ENCODE measurements around the gene TMEM61. TPM values are rescaled to one million over a fixed set of nuclear protein-coding genes. Genes with fewer than 3 reads are reported as not detected.

TMEM61 gene
- total and polyA plus RNA-seq, 2 donors (not counting 1 experiment from before 2014, with no cell fraction given) = not detected

- H3K4me3 ChIP-seq (replicated peaks in 1 of 4; ENCODE audit: control extremely low read depth in 1 of 4, insufficient read depth in 1 of 4, low read depth in 3 of 4, low read length in 4 of 4) = no peak overlapping the region
- H3K4me1 ChIP-seq (ENCODE audit: control insufficient read depth, extremely low read depth, insufficient read depth, low read length) = peaks cover 2% of the 10 kb centered on the region
- no peaks in the 10 kb centered on the region for H3K79me2 ChIP-seq (ENCODE audit: control insufficient read depth, insufficient read depth, low read length)
- H3K9me3 ChIP-seq (ENCODE audit: control insufficient read depth, insufficient read depth, low read depth, low read length) = no peaks in the 10 kb centered on the region
- no peak overlapping the region for H3K4me2 ChIP-seq (ENCODE audit: extremely low read depth, insufficient read depth, low read length)
- H3K27ac ChIP-seq (ENCODE audit: insufficient read depth, low read length) = no peak overlapping the region
- H4K20me1 ChIP-seq (ENCODE audit: control insufficient read depth, extremely low read depth, insufficient read depth, low read length) = no peaks in the 10 kb centered on the region
- no peak overlapping the region for H2AFZ ChIP-seq (ENCODE audit: low read length)
- DNase-seq (ENCODE audit: low read depth in 2 of 2) = no peak
- H3K9ac ChIP-seq (ENCODE audit: insufficient read depth, low read length) = no peak overlapping the region
- TF ChIP-seq EZH2 (IDR thresholded peaks at IDR 0.05; ENCODE audit: low read length, missing control alignments) (no peak), CTCF (conservative IDR thresholded peaks at IDR 0.05 in 1 of 2, IDR thresholded peaks at IDR 0.05 in 1 of 2; ENCODE audit: low read depth in 1 of 2, low read length in 2 of 2) (no peak)
- H3K36me3 ChIP-seq (ENCODE audit: control insufficient read depth, insufficient read depth, low read length) = no peaks in the 10 kb centered on the region
- peaks cover 38% of the 10 kb centered on the region for H3K27me3 ChIP-seq (ENCODE audit: control insufficient read depth, insufficient read depth, low read length)
Observed at GRCh38 chr1:54993140-54993539, 12.7 kb downstream of the TMEM61 start.

- no peak overlapping the region for H3K4me3 ChIP-seq (replicated peaks in 1 of 4; ENCODE audit: control extremely low read depth in 1 of 4, insufficient read depth in 1 of 4, low read depth in 3 of 4, low read length in 4 of 4)
- no peaks in the 10 kb centered on the region for H3K9me3 ChIP-seq (ENCODE audit: control insufficient read depth, insufficient read depth, low read depth, low read length)
- peaks cover 2% of the 10 kb centered on the region for H3K4me1 ChIP-seq (ENCODE audit: control insufficient read depth, extremely low read depth, insufficient read depth, low read length)
- no peak for DNase-seq (ENCODE audit: low read depth in 2 of 2)
- H3K27me3 ChIP-seq (ENCODE audit: control insufficient read depth, insufficient read depth, low read length) = peaks cover 39% of the 10 kb centered on the region
- H3K79me2 ChIP-seq (ENCODE audit: control insufficient read depth, insufficient read depth, low read length) = no peaks in the 10 kb centered on the region
- H3K9ac ChIP-seq (ENCODE audit: insufficient read depth, low read length) = no peak overlapping the region
- TF ChIP-seq CTCF (conservative IDR thresholded peaks at IDR 0.05 in 1 of 2, IDR thresholded peaks at IDR 0.05 in 1 of 2; ENCODE audit: low read depth in 1 of 2, low read length in 2 of 2) = no peak
- no peak for TF ChIP-seq EZH2 (IDR thresholded peaks at IDR 0.05; ENCODE audit: low read length, missing control alignments)
- no peak overlapping the region for H2AFZ ChIP-seq (ENCODE audit: low read length)
- H3K4me2 ChIP-seq (ENCODE audit: extremely low read depth, insufficient read depth, low read length) = no peak overlapping the region
- no peaks in the 10 kb centered on the region for H4K20me1 ChIP-seq (ENCODE audit: control insufficient read depth, extremely low read depth, insufficient read depth, low read length)
- no peaks in the 10 kb centered on the region for H3K36me3 ChIP-seq (ENCODE audit: control insufficient read depth, insufficient read depth, low read length)
- no peak overlapping the region for H3K27ac ChIP-seq (ENCODE audit: insufficient read depth, low read length)
Observed at GRCh38 chr1:54994355-54994990, 14.0 kb downstream of the TMEM61 start.

GRCh38 chr1:54995013-54995760 lies 14.8 kb downstream of the TMEM61 start:
- Histone ChIP-seq H3K27ac (ENCODE audit: insufficient read depth, low read length) (no peak overlapping the region), H3K9me3 (ENCODE audit: control insufficient read depth, insufficient read depth, low read depth, low read length) (no peaks in the 10 kb centered on the region), H3K4me3 (replicated peaks in 1 of 4; ENCODE audit: control extremely low read depth in 1 of 4, insufficient read depth in 1 of 4, low read depth in 3 of 4, low read length in 4 of 4) (no peak overlapping the region), H3K4me1 (ENCODE audit: control insufficient read depth, extremely low read depth, insufficient read depth, low read length) (peaks cover 2% of the 10 kb centered on the region), H3K9ac (ENCODE audit: insufficient read depth, low read length) (no peak overlapping the region), H3K36me3 (ENCODE audit: control insufficient read depth, insufficient read depth, low read length) (no peaks in the 10 kb centered on the region), H3K27me3 (ENCODE audit: control insufficient read depth, insufficient read depth, low read length) (peaks cover 42% of the 10 kb centered on the region), H3K4me2 (ENCODE audit: extremely low read depth, insufficient read depth, low read length) (no peak overlapping the region), H2AFZ (ENCODE audit: low read length) (no peak overlapping the region), H4K20me1 (ENCODE audit: control insufficient read depth, extremely low read depth, insufficient read depth, low read length) (no peaks in the 10 kb centered on the region), H3K79me2 (ENCODE audit: control insufficient read depth, insufficient read depth, low read length) (no peaks in the 10 kb centered on the region)
- no peak for TF ChIP-seq EZH2 (IDR thresholded peaks at IDR 0.05; ENCODE audit: low read length, missing control alignments)
- no peak for TF ChIP-seq CTCF (conservative IDR thresholded peaks at IDR 0.05 in 1 of 2, IDR thresholded peaks at IDR 0.05 in 1 of 2; ENCODE audit: low read depth in 1 of 2, low read length in 2 of 2)
- no peak for DNase-seq (ENCODE audit: low read depth in 2 of 2)
